SK-N-SH treated with all-trans-retinoic acid at 6 μM for 48 hours (cell line): ENCODE measurements around the gene NEURL1.

Experiments
- ATAC-seq: fragments of 200-7000 bp; cut with Tn5 transposase; 3 replicates; pipeline ENCODE4 v1.9.1; 2020; ENCODE audit warnings: mild to moderate bottlenecking, moderate library complexity
- ARNTL ChIP-seq: fragments of 450-650 bp; formaldehyde crosslinking; IDR thresholded peaks from 2 replicates; pipeline ENCODE4 v1.5.0; 2020; ENCODE audit warnings: low read depth, mild to moderate bottlenecking, moderate library complexity, borderline replicate concordance
- BACH2 ChIP-seq: fragments of 250-450 bp; sonication (Bioruptor Pico); IDR thresholded peaks from 2 replicates; pipeline ENCODE4 v1.9.0; 2021; ENCODE audit warnings: mild to moderate bottlenecking, borderline replicate concordance
- CSDC2 ChIP-seq: fragments of 250-450 bp; sonication (Bioruptor Pico); IDR thresholded peaks from 2 replicates; pipeline ENCODE4 v1.5.0; 2020; ENCODE audit warnings: mild to moderate bottlenecking, moderate library complexity
- ESRRG ChIP-seq: fragments of 250-450 bp; sonication (Bioruptor Pico); IDR thresholded peaks from 2 replicates; pipeline ENCODE4 v1.6.1; 2021; ENCODE audit warnings: mild to moderate bottlenecking
- ISL1 ChIP-seq: fragments of 250-450 bp; sonication (Bioruptor Pico); IDR thresholded peaks from 2 replicates; pipeline ENCODE4 v2.1.2; 2022; ENCODE audit warnings: mild to moderate bottlenecking, moderate library complexity
- OSR1 ChIP-seq: fragments of 250-450 bp; sonication (Bioruptor Pico); IDR thresholded peaks from 2 replicates; pipeline ENCODE4 v1.8.0; 2022; ENCODE audit warnings: moderate library complexity, mild to moderate bottlenecking, inconsistent platforms
- PPARA ChIP-seq: fragments of 250-450 bp; sonication (Bioruptor Pico); IDR thresholded peaks from 2 replicates; pipeline ENCODE4 v1.5.0; 2020; ENCODE audit warnings: mild to moderate bottlenecking, borderline replicate concordance
- RARB ChIP-seq: fragments of 250-450 bp; sonication (Bioruptor Pico); IDR thresholded peaks from 2 replicates; pipeline ENCODE4 v1.8.0; 2021; ENCODE audit warnings: mild to moderate bottlenecking, moderate library complexity
- SNAI2 ChIP-seq: fragments of 250-450 bp; sonication (Bioruptor Pico); IDR thresholded peaks from 2 replicates; pipeline ENCODE4 v1.5.0; 2020; ENCODE audit warnings: mild to moderate bottlenecking, moderate library complexity
- TCF4 ChIP-seq: fragments of 250-450 bp; sonication (Bioruptor Pico); IDR thresholded peaks from 2 replicates; pipeline ENCODE4 v1.8.0; 2021; ENCODE audit warnings: mild to moderate bottlenecking, moderate library complexity, borderline replicate concordance
- TOX ChIP-seq: fragments of 250-450 bp; sonication (Bioruptor Pico); IDR thresholded peaks from 2 replicates; pipeline ENCODE4 v1.8.0; 2021; ENCODE audit warnings: mild to moderate bottlenecking, moderate library complexity, borderline replicate concordance
- ZC3H10 ChIP-seq: fragments of 250-450 bp; sonication (Bioruptor Pico); IDR thresholded peaks from 2 replicates; pipeline ENCODE4 v1.5.1; 2021; ENCODE audit warnings: mild to moderate bottlenecking, moderate library complexity
- ZFP30 ChIP-seq: fragments of 450-650 bp; formaldehyde crosslinking; IDR thresholded peaks from 2 replicates; pipeline ENCODE4 v1.5.0; 2022; ENCODE audit warnings: mild to moderate bottlenecking, moderate library complexity
- ZNF565 ChIP-seq: fragments of 450-650 bp; formaldehyde crosslinking; conservative IDR thresholded peaks from 2 replicates; pipeline ENCODE4 v1.5.0; 2020; ENCODE audit warnings: low read depth, mild to moderate bottlenecking, moderate library complexity
- ZNF70 ChIP-seq: fragments of 450-650 bp; formaldehyde crosslinking; IDR thresholded peaks from 2 replicates; pipeline ENCODE4 v1.5.0; 2020; ENCODE audit warnings: mild to moderate bottlenecking, moderate library complexity
- ZNF8 ChIP-seq: fragments of 450-650 bp; formaldehyde crosslinking; IDR thresholded peaks from 2 replicates; pipeline ENCODE4 v1.5.0; 2020; ENCODE audit warnings: mild to moderate bottlenecking, moderate library complexity
- TF ChIP-seq, protein P1 (sequence below): fragments of 250-450 bp; sonication (Bioruptor Pico); IDR thresholded peaks from 2 replicates; pipeline ENCODE4 v1.8.0; 2020; ENCODE audit warnings: mild to moderate bottlenecking, moderate library complexity, borderline replicate concordance
- TF ChIP-seq, protein P2 (sequence below): fragments of 250-450 bp; sonication (Bioruptor Pico); IDR thresholded peaks from 2 replicates; pipeline ENCODE4 v1.8.0; 2021; ENCODE audit warnings: low read depth, mild to moderate bottlenecking, moderate library complexity, borderline replicate concordance
- TF ChIP-seq, protein P3 (sequence below): fragments of 250-450 bp; sonication (Bioruptor Pico); IDR thresholded peaks from 2 replicates; pipeline ENCODE4 v1.5.1; 2020; ENCODE audit warnings: low read depth, mild to moderate bottlenecking, moderate library complexity
- TF ChIP-seq, protein P4 (sequence below): fragments of 250-450 bp; sonication (Bioruptor Pico); IDR thresholded peaks from 2 replicates; pipeline ENCODE4 v1.5.0; 2020; ENCODE audit warnings: mild to moderate bottlenecking, moderate library complexity

NEURL1 gene

DNA sequence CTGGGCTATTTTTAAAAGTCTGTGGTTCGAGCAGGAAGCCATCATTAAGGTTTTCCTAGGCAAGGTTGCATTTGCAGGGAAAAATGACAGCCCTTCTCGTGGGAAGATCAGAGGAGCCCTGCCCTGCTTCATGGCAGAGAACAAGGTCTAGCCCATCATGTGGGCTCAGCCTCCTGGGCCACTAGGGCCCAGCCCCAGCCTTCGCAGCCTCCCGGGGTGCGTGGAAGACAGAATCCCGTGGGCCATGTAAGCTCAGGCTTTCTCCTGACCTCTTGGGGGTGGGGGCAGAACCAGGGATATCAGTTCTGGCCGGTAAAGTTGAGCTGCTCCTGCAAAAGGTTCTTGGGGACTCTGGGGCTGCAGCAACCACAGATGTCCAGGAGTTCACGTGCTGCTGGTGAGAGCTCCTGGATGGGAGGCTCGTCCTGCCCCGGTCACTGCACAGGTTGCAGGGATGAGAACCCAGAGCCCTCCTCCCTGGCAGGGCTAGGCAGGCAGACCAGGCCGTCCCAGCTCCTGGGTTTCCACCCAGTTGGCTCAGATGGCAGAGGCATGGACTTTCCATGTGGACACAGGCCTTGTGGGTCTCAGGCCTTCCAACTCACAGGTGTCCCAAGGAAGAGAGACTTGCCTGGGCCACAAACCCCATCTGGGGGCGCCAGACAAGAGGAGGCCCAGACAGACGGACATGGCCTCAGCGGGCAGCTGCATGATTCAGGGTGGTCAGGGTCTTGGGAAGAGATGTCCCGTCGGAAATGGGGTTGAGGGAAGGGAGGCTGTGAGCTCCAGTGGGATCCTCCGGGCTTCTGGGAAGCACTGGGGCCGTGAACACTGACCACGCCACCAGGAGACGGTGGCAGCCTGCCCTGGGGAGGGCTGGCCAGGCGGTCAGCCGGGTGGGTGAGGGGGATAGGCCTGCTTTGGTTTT is 126.2 kb downstream of the NEURL1 start:
- peak; percentile 6; the same call in 1 of the 3 replicates for ATAC-seq
- TF ChIP-seq SNAI2 (CRISPR knock-in tag) (no peak), CSDC2 (CRISPR knock-in tag) (no peak), ZNF8 (CRISPR knock-in tag) (no peak), ZNF565 (CRISPR knock-in tag) (no peak)

DNA sequence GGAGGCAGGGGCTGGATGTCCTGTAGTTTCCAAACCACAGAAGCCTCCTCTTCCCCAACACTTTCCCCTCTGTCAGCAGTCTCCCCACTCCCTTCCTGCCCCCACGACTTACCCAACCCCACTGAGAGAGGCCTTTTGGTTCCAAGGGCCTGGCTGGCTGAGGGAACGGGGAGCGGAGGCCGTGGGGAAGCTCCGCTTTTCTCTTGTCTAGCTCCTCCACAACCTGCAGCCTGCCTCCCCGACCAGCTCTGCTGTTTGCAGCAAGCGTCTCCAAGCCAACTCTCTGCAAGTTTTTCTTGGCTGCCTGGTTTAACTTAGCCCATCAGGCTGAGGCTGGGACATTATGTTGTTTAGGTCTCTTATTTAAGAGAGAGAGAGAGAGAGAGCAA is 126.8 kb downstream of the NEURL1 start:
- TF ChIP-seq ZNF70 (CRISPR knock-in tag) (no peak), CSDC2 (CRISPR knock-in tag) (no peak), SNAI2 (CRISPR knock-in tag) (no peak), RARB (no peak), PPARA (CRISPR knock-in tag) (no peak), ZC3H10 (CRISPR knock-in tag) (no peak), ZFP30 (CRISPR knock-in tag) (no peak), ESRRG (CRISPR knock-in tag) (no peak)
- TF ChIP-seq, protein P1, sequence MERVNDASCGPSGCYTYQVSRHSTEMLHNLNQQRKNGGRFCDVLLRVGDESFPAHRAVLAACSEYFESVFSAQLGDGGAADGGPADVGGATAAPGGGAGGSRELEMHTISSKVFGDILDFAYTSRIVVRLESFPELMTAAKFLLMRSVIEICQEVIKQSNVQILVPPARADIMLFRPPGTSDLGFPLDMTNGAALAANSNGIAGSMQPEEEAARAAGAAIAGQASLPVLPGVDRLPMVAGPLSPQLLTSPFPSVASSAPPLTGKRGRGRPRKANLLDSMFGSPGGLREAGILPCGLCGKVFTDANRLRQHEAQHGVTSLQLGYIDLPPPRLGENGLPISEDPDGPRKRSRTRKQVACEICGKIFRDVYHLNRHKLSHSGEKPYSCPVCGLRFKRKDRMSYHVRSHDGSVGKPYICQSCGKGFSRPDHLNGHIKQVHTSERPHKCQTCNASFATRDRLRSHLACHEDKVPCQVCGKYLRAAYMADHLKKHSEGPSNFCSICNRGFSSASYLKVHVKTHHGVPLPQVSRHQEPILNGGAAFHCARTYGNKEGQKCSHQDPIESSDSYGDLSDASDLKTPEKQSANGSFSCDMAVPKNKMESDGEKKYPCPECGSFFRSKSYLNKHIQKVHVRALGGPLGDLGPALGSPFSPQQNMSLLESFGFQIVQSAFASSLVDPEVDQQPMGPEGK: no peak

DNA sequence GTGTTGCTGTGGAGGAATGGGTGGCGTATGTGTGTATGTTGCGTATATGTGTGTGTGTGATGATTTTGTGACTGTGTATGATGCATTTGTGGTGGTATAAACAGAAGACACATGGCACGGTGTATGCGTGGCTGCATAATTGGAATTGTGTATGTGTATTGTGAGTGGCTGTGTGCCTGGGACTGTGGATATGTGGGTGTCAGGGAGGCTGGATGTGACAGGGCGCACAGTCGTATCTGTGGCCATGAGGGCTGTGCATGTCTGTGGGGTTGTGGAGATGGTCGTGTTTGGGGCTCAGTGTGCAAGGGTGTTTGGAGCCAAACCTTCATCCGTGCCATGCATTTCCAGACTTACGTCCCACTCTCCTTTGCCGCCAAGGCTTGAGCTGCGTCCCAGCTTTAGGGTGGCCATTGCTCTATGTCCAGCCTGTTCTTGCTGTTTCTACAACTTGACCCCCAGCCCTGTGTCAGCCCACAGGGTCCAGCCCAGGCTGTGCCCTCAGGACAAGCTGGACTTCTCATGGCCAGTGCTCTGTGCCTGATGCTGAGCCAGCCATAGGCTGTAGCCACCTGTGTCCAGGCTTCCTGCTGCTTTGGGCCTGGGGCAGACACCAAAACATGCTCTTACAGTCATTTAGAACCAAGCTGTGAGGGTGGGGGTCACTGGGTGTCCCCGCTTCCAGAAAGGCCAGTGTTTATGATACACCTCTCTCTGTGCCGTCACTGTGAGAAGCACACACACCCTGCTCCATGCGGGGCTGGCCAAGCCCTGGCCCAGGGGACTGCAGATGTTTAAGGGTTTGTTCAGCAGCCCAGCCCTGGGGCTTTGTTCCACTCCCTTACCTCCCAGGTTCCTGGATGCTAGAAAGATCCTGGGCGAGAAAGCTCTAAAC is 127.6 kb downstream of the NEURL1 start:
- no peak for ATAC-seq

More for the DNA sequence above, 126.8 kb downstream of the NEURL1 start:
- ATAC-seq: no peak

More for the DNA sequence above, 127.6 kb downstream of the NEURL1 start:
- TF ChIP-seq, protein P2, sequence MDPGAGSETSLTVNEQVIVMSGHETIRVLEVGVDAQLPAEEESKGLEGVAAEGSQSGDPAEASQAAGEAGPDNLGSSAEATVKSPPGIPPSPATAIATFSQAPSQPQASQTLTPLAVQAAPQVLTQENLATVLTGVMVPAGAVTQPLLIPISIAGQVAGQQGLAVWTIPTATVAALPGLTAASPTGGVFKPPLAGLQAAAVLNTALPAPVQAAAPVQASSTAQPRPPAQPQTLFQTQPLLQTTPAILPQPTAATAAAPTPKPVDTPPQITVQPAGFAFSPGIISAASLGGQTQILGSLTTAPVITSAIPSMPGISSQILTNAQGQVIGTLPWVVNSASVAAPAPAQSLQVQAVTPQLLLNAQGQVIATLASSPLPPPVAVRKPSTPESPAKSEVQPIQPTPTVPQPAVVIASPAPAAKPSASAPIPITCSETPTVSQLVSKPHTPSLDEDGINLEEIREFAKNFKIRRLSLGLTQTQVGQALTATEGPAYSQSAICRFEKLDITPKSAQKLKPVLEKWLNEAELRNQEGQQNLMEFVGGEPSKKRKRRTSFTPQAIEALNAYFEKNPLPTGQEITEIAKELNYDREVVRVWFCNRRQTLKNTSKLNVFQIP (CRISPR knock-in tag): no peak
- TF ChIP-seq ARNTL (CRISPR knock-in tag) (no peak), ZNF8 (CRISPR knock-in tag) (no peak), CSDC2 (CRISPR knock-in tag) (no peak), TCF4 (no peak), TOX (CRISPR knock-in tag) (no peak), ZC3H10 (CRISPR knock-in tag) (no peak), ISL1 (no peak), ZNF70 (CRISPR knock-in tag) (no peak), SNAI2 (CRISPR knock-in tag) (no peak), PPARA (CRISPR knock-in tag) (no peak), BACH2 (CRISPR knock-in tag) (no peak), ZFP30 (CRISPR knock-in tag) (no peak), OSR1 (no peak), RARB (no peak), ZNF565 (CRISPR knock-in tag) (no peak)
- TF ChIP-seq, protein P1: no peak
- TF ChIP-seq, protein P3, sequence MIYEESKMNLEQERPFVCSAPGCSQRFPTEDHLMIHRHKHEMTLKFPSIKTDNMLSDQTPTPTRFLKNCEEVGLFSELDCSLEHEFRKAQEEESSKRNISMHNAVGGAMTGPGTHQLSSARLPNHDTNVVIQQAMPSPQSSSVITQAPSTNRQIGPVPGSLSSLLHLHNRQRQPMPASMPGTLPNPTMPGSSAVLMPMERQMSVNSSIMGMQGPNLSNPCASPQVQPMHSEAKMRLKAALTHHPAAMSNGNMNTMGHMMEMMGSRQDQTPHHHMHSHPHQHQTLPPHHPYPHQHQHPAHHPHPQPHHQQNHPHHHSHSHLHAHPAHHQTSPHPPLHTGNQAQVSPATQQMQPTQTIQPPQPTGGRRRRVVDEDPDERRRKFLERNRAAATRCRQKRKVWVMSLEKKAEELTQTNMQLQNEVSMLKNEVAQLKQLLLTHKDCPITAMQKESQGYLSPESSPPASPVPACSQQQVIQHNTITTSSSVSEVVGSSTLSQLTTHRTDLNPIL (CRISPR knock-in tag): no peak
- TF ChIP-seq, protein P4, sequence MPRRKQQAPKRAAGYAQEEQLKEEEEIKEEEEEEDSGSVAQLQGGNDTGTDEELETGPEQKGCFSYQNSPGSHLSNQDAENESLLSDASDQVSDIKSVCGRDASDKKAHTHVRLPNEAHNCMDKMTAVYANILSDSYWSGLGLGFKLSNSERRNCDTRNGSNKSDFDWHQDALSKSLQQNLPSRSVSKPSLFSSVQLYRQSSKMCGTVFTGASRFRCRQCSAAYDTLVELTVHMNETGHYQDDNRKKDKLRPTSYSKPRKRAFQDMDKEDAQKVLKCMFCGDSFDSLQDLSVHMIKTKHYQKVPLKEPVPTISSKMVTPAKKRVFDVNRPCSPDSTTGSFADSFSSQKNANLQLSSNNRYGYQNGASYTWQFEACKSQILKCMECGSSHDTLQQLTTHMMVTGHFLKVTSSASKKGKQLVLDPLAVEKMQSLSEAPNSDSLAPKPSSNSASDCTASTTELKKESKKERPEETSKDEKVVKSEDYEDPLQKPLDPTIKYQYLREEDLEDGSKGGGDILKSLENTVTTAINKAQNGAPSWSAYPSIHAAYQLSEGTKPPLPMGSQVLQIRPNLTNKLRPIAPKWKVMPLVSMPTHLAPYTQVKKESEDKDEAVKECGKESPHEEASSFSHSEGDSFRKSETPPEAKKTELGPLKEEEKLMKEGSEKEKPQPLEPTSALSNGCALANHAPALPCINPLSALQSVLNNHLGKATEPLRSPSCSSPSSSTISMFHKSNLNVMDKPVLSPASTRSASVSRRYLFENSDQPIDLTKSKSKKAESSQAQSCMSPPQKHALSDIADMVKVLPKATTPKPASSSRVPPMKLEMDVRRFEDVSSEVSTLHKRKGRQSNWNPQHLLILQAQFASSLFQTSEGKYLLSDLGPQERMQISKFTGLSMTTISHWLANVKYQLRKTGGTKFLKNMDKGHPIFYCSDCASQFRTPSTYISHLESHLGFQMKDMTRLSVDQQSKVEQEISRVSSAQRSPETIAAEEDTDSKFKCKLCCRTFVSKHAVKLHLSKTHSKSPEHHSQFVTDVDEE (CRISPR knock-in tag): no peak
